Measurements from ENCODE around the gene CAMTA1.

DNA sequence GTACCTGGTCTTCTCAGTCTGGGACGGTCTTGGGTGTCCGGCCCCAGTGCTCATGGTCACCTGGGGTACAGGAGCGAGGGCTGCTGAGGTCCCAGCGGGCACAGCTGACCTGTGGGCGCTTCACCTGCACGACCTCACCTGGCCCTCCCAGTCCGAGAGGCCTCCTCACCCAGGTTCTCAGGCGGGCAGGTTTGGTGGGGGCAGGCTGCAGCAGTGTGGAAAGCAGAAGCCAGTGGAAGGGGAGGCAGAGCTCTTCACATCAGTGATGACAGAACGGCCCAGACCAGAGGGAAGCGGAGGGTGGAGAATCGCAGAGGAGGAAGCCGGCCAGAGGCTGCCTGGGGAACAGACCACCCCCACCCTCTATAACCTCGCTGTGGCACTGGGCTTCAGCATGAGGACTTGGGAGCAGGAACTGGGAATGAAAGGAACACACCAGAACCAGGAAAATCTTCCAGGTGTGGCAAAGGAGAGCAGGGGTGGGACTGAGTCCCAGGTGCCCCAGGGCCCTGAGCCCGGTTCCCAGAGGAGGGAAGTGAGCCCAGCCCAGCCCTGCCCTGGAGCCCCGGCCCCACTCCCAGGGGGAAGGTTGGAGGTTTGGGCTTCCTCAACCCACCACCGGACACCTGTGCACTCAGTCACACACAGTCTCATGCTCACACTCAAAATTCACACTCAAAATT is 720.7 kb downstream of the CAMTA1 start:
- no peak for TF ChIP-seq FOXM1 (IDR thresholded peaks at IDR 0.05; ENCODE audit: borderline replicate concordance)
- no peak for TF ChIP-seq BHLHE40 (IDR thresholded peaks at IDR 0.05; ENCODE audit: borderline replicate concordance)
- TF ChIP-seq TARDBP (IDR thresholded peaks at IDR 0.05) = no peak
- TF ChIP-seq FOXA1 (IDR thresholded peaks at IDR 0.05) = no peak
- no peak for TF ChIP-seq ARNT (IDR thresholded peaks at IDR 0.05)
- no peak for TF ChIP-seq ELF4 (IDR thresholded peaks at IDR 0.05)
- no peak for TF ChIP-seq FOXK2 (IDR thresholded peaks at IDR 0.05)
- no peak for TF ChIP-seq CTBP1 (IDR thresholded peaks at IDR 0.05; ENCODE audit: borderline replicate concordance)
